GM21390 (cell line): ENCODE data around the gene LRCH1.

Experiments
- ATAC-seq: cut with Tn5 transposase; IDR thresholded peaks from one replicate; pipeline ENCODE4 v1.9.1; 2021; ENCODE audit not compliant: unreplicated experiment

The LRCH1 gene

GRCh38 chr13:46662690-46663089, 109.7 kb downstream of the LRCH1 start:
- peak; percentile 59 for ATAC-seq

- ATAC-seq, result no peak
Measured at GRCh38 chr13:46663206-46664037, 110.5 kb downstream of the LRCH1 start.

DNA sequence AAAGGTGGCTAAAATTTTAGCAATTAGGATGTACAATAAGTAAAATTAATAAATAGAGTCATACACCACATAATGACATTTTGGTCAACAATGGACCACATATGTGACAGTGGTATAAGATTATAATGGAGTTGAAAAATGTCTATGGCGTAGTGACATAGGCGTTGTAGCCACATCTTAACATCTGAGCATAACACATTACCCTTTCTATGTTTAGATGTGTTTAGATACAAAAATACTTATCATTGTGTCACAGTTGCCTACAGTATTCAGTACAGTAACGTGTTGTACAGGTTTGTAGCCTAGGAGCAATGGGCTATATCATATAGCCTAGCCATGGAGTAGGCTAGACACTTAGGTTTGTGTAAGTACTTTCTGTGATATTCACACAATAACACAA, 111.2 kb downstream of the LRCH1 start:
- ATAC-seq, result no peak

DNA sequence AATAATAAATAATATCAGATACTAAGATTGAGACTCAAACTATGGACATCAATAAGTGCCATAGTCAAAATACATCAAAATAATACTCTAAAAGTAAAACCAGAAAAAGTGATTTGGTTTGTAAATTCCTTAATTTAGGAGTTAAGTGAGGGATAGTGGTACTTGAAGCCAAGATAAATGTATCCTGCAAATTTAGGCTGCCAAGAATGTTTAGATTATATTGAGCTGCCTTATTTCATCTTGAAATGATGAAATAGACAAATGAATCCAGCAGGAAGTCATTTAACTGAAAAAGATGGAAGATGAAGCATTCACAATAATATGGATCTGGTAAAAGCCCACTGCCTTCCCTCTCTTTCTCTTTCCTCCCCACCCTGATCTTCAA, 112.3 kb downstream of the LRCH1 start:
- no peak for ATAC-seq

DNA sequence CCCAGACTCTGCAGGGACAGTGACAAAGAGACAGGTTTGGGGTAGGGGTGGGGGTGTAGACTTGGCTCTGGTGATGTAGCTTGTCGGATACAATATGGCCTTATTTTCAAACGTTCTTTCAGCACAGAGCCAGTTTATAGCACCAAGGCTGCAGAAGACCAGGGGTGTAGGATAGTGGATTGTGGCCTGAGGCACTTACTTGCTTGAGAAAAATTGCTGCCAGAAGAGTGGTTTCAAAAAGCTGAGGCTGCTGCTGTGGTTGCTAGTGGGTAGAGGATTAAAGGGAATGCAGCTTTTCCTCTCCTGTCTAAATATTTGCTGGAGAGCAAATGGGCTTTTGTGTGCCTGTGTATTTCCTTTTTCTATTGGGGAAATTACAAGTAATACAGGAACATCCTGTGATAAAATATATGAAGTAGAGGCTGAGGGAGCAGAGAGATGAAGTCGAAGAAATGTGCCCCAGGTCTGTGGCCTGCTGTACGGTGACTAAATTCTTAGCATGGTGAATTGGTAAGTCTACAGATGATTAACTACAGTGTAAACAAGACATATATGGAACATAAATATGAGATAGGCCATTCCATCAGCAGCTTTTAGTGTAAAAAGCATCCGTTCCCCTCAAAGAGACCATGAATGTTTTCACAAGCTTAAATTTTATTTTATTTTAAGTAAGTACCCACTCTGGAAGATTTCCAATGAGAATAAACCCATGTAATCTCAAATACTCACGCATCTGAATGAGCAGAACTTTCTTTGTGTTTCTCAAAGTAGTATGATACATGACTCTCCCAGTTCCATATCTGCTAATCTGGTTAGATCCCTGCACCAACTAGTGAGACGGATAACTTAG, 112.9 kb downstream of the LRCH1 start:
- no peak for ATAC-seq

GRCh38 chr13:46666727-46667456, 113.9 kb downstream of the LRCH1 start:
- no peak for ATAC-seq

DNA sequence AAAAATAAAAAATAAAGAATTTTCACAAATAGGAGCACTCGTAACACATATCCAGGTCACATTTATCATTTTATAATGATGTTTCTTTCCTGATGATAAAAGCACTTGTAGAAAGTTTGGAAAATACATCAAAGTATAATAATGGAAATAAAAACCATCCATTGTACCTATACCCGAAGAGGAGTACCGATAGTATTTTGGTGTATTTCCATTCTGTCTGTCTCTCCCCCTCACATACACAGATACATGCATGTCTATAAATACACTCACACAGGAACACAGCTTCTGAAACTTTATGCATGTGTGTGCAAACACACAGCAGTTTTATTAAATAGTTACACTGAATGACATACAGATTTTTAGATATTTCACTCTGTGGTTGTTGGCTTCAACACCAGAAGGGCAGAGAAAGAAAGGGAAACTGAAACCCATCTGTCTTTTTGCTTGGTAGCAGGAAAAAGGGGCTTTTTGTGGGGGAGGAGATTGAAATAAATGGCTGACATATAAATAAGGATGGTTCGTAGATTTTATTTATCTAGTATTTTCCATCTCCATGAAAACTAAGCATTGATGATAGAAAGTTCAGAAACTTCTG, 114.8 kb downstream of the LRCH1 start:
- peak; percentile 55 for ATAC-seq

GRCh38 chr13:46668302-46668720, 115.3 kb downstream of the LRCH1 start:
- ATAC-seq, result peak; percentile 22

GRCh38 chr13:46668931-46669525, 116.1 kb downstream of the LRCH1 start:
- ATAC-seq, result no peak

DNA sequence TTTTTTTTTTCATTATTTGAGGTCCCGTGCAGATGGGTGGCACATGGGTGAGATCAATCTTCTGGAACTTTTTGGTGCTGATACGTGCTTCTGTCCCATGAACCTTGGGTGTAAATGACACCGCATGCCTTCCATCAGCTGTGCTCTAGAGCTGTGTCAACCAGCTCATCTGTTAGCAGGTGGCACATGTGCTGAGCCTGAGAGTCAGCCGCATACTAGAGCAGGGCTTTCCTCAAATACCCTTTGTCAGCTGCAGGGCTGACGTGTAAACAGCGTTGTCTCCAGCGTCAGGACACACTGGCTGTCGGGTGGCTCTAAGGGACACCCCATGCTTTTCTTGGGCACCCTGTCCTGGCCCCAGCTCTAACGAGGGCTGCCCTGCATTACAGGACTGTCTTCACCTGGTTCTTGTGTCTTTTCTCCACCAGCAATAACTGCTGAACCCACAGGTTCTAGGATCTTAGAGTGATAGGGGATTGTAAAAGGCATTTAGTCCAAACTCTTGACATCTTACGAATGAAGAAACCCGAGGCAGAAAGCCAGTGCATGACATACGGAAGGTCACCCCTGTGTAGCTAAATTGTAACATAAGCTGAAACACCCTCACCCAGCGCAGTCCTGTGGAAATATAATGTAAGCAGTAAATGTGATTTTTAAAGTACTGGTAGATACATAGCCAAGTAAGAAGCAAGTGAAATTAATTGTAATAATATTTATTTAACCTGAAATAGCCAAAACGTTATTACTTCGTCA, 119.5 kb downstream of the LRCH1 start:
- ATAC-seq, result no peak

- no peak for ATAC-seq
Measured at GRCh38 chr13:46675016-46675415, 122.0 kb downstream of the LRCH1 start.

DNA sequence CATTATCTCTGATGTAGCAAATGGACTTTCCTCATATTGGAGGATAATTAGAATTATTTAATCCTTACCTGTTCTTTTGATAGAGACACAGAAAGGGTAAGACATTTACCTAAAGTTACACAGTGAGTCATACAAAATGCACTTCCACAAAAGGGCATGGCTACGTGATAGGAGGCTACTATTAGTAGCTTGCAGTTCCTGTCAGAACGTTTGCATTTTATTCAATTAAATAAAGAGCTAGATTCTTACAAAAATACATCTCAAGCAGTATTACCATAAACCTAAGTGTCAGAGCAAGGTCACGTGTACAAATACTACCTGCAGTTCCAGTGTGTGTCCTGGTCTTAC, 123.4 kb downstream of the LRCH1 start:
- no peak for ATAC-seq

GRCh38 chr13:46679369-46680120, 126.6 kb downstream of the LRCH1 start:
- ATAC-seq, result peak; percentile 89

DNA sequence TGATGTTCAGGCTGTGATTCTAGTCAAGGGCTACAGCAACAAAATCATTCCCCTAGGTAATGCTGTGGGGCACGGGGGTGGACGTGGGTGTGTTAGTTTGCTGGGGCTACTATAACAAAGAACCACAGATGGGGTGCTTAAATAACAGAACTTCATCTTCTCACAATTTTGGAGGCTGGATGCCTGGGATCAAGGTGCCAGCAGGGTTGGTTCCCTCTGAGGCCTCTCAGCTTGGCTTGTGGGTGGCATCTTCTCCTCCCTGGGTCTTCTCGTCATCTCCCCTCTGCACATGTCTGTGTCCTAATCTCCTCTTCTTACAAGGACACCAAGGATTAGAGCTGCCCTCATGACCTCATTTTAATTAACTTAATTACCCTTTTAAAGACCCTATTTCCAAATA, 129.0 kb downstream of the LRCH1 start:
- no peak for ATAC-seq

DNA sequence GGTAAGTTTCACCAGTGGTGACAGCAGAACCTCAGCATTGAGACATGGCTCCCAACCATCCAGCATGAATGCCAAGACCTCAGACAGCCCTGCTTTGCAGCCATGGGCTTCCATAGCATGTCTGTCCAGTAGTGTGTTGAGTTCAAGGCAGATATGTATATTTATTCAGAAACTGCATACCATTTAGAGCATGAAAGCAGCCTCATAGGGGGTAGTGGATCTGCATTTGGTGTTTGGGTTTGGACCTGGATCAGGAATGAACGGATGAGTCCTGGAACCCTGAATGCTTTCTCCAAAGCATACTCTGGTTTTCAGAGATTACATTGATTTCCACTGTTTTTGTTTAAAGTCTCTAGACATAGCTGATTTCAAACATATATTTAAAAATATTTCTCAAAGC, 129.7 kb downstream of the LRCH1 start:
- no peak for ATAC-seq

GRCh38 chr13:46683676-46684260, 130.8 kb downstream of the LRCH1 start:
- ATAC-seq, result no peak

GRCh38 chr13:46684287-46685001, 131.5 kb downstream of the LRCH1 start:
- ATAC-seq, result no peak

GRCh38 chr13:46685006-46685730, 132.2 kb downstream of the LRCH1 start:
- ATAC-seq, result no peak
